Osteoblast (primary cell): ENCODE data around the gene FAM117B. TPM values are rescaled to one million over a fixed set of nuclear protein-coding genes. Genes with fewer than 3 reads are reported as not detected.

ENCODE experiments used
- DNase-seq: peaks from one replicate; pipeline ENCODE4 v3.0.0; 2011; ENCODE audit warnings: low spot score, mixed read lengths; ENCODE audit not compliant: insufficient read length; ENCODE audit errors: missing footprints
- H2AFZ ChIP-seq: 2 replicates; pipeline ENCODE4 v1.6.0; 2011; ENCODE audit warnings: mild to moderate bottlenecking, low read length
- H3K27ac ChIP-seq: 2 replicates; pipeline ENCODE4 v1.5.1; 2011; ENCODE audit warnings: mild to moderate bottlenecking, low read depth, low read length, moderate library complexity
- H3K27me3 ChIP-seq: 2 replicates; pipeline ENCODE4 v1.6.0; 2012; ENCODE audit warnings: mild to moderate bottlenecking, control low read depth, inconsistent platforms, low read length, moderate library complexity; ENCODE audit not compliant: insufficient read depth
- H3K36me3 ChIP-seq: 2 replicates; pipeline ENCODE4 v1.5.1; 2011; ENCODE audit warnings: mild to moderate bottlenecking, low read length, control low read depth, moderate library complexity; ENCODE audit not compliant: insufficient read depth
- H3K4me1 ChIP-seq: 2 replicates; pipeline ENCODE4 v1.5.1; 2011; ENCODE audit warnings: mild to moderate bottlenecking, low read length, control low read depth, moderate library complexity; ENCODE audit not compliant: insufficient read depth
- H3K4me2 ChIP-seq: 2 replicates; pipeline ENCODE4 v1.6.0; 2011; ENCODE audit warnings: mild to moderate bottlenecking, low read length; ENCODE audit not compliant: insufficient read depth
- H3K4me3 ChIP-seq: fragments of 200-600 bp; sonication (generic); 3 replicates; pipeline ENCODE4 v1.5.1; 2012; ENCODE audit warnings: mild to moderate bottlenecking, low read length, inconsistent platforms; ENCODE audit not compliant: insufficient read depth
- H3K79me2 ChIP-seq: 2 replicates; pipeline ENCODE4 v1.6.0; 2012; ENCODE audit warnings: mild to moderate bottlenecking, low read length, control low read depth, inconsistent platforms; ENCODE audit not compliant: insufficient read depth
- H3K9me3 ChIP-seq: 2 replicates; pipeline ENCODE4 v1.5.1; 2011; ENCODE audit warnings: low read depth, low read length, control low read depth
- H4K20me1 ChIP-seq: 2 replicates; pipeline ENCODE4 v1.6.0; 2012; ENCODE audit warnings: mild to moderate bottlenecking, low read length, control low read depth; ENCODE audit not compliant: insufficient read depth
- total RNA-seq: library from RNA; depleted of rRNA; stranded (reverse); fragments of >200 nt; gene quantifications from 2 replicates; pipeline ENCODE4 v1.2.3, GENCODE V29; 2012
- TF ChIP-seq, protein P1 (sequence below): IDR thresholded peaks from 2 replicates; pipeline ENCODE4 v1.5.1; 2011; ENCODE audit warnings: mild to moderate bottlenecking, low read depth, low read length, moderate library complexity; ENCODE audit errors: extremely low read depth

Gene FAM117B
- total RNA-seq, 1 donor, result 2.9 TPM

DNA sequence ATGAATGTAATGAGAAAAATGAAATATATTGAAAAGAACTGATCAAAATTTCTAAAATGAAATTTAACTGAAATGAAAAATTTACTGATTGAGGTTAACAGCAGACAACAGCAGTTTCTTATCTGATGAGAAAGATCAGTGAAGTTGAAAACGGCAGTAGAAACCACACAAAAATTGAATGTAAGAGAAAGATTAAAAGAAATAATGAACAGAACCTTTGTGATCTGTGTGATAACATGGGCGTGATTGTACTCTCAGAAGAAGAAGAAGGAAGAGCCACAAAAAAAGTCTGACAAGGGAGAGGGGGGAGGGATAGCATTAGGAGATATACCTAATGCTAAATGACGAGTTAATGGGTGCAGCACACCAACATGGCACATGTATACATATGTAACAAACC, 45.2 kb downstream of the FAM117B start:
- no peaks in the 10 kb centered on the region for H3K79me2 ChIP-seq
- H3K36me3 ChIP-seq, result no peaks in the 10 kb centered on the region
- H3K4me2 ChIP-seq, result no peak overlapping the region
- no peak overlapping the region for H3K27ac ChIP-seq
- H3K4me1 ChIP-seq, result no peaks in the 10 kb centered on the region
- TF ChIP-seq, protein P1, sequence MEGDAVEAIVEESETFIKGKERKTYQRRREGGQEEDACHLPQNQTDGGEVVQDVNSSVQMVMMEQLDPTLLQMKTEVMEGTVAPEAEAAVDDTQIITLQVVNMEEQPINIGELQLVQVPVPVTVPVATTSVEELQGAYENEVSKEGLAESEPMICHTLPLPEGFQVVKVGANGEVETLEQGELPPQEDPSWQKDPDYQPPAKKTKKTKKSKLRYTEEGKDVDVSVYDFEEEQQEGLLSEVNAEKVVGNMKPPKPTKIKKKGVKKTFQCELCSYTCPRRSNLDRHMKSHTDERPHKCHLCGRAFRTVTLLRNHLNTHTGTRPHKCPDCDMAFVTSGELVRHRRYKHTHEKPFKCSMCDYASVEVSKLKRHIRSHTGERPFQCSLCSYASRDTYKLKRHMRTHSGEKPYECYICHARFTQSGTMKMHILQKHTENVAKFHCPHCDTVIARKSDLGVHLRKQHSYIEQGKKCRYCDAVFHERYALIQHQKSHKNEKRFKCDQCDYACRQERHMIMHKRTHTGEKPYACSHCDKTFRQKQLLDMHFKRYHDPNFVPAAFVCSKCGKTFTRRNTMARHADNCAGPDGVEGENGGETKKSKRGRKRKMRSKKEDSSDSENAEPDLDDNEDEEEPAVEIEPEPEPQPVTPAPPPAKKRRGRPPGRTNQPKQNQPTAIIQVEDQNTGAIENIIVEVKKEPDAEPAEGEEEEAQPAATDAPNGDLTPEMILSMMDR, result no peak
- H3K4me3 ChIP-seq, result no peak overlapping the region
- H4K20me1 ChIP-seq, result no peaks in the 10 kb centered on the region
- no peaks in the 10 kb centered on the region for H3K9me3 ChIP-seq
- H3K27me3 ChIP-seq, result no peaks in the 10 kb centered on the region
- DNase-seq, result no peak
- H2AFZ ChIP-seq, result no peak overlapping the region

DNA sequence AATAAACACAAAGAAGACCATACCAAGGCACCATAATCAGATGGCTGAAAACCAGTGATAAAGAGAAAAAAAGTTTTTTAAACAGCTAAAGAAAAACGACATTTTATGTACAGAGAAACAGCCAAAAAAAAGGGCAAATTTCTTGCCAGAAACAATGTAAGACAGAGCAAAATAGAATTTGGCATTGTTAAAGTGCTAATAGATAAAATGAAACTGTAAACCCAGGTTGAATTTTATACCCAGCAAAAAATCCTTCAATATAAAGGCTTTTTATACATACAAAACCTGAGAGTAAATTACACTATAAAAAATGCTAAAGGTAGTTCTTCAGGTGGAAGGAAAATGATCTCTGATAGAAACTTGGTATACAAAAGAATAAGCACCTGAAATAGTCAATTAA, 45.7 kb downstream of the FAM117B start:
- H3K27me3 ChIP-seq, result no peaks in the 10 kb centered on the region
- TF ChIP-seq, protein P1, result no peak
- no peak for DNase-seq
- no peak overlapping the region for H2AFZ ChIP-seq
- no peaks in the 10 kb centered on the region for H3K4me1 ChIP-seq
- H3K36me3 ChIP-seq, result no peaks in the 10 kb centered on the region
- no peaks in the 10 kb centered on the region for H3K79me2 ChIP-seq
- no peak overlapping the region for H3K4me3 ChIP-seq
- H4K20me1 ChIP-seq, result no peaks in the 10 kb centered on the region
- no peak overlapping the region for H3K4me2 ChIP-seq
- no peaks in the 10 kb centered on the region for H3K9me3 ChIP-seq
- no peak overlapping the region for H3K27ac ChIP-seq

DNA sequence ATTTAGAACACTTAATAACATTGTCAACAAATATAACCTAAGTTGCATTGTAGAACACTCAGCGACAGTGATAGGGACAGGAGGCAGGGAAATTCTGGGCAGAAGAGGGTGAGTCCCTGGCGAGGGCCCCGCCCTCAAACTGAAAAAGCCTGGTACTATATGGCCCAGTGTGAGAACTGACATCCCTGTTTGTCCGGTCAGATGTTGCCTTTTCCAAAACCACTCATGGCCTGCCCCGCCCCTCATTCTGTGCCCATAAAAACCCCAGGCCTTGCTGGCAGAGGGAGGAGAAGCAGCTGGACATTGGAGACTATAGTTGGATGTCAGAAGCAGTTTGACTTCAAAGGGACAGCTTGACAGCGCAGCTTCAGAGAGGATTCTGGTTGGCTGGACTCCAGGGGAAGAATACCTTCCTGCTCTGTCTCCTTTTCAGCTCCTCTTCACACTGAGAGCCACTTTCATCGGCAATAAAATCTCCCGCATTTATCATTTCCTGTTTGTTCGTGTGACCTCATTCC, 47.0 kb downstream of the FAM117B start:
- no peak overlapping the region for H3K4me2 ChIP-seq
- no peak for DNase-seq
- no peaks in the 10 kb centered on the region for H4K20me1 ChIP-seq
- H3K36me3 ChIP-seq, result no peaks in the 10 kb centered on the region
- TF ChIP-seq, protein P1, result no peak
- no peaks in the 10 kb centered on the region for H3K9me3 ChIP-seq
- no peaks in the 10 kb centered on the region for H3K27me3 ChIP-seq
- H3K4me3 ChIP-seq, result no peak overlapping the region
- no peak overlapping the region for H2AFZ ChIP-seq
- no peak overlapping the region for H3K27ac ChIP-seq
- H3K79me2 ChIP-seq, result no peaks in the 10 kb centered on the region
- no peaks in the 10 kb centered on the region for H3K4me1 ChIP-seq

DNA sequence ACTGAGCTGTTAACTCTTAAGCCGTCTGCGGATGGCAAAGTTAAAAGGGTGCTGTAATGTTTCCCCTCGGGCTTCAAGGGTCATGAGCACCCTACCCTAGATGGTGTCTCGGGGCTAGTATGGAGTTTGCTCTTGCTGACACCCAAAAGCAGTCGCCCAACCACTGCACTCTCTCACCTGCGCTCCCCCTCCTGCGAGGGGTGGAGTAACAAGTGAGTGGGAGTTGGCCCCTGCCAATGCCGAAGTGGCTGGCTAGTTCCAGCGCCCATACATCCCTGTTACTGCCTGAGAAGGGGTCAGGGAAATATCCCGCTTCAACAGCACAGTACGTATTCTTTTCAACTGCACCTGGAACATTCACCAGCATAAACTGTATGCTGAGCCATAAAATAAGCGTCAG, 47.5 kb downstream of the FAM117B start:
- H3K79me2 ChIP-seq, result no peaks in the 10 kb centered on the region
- TF ChIP-seq, protein P1, result no peak
- no peak for DNase-seq

More for the DNA sequence above, 47.5 kb downstream of the FAM117B start:
- H3K27ac ChIP-seq, result no peak overlapping the region
- H3K4me3 ChIP-seq, result no peak overlapping the region
- no peaks in the 10 kb centered on the region for H3K4me1 ChIP-seq
- no peaks in the 10 kb centered on the region for H3K36me3 ChIP-seq
- H3K4me2 ChIP-seq, result no peak overlapping the region
- no peaks in the 10 kb centered on the region for H4K20me1 ChIP-seq
- H3K9me3 ChIP-seq, result no peaks in the 10 kb centered on the region
- H3K27me3 ChIP-seq, result no peaks in the 10 kb centered on the region
- H2AFZ ChIP-seq, result no peak overlapping the region
